ENCODE measurements around the gene FBXO11. TPM values are rescaled to one million over a fixed set of nuclear protein-coding genes. Genes with fewer than 3 reads are reported as not detected.

The FBXO11 gene
- total and polyA plus RNA-seq, 8 donors = 56.2 to 101 (median 89.2) TPM

GRCh38 chr2:47891369-47892337, 14.6 kb downstream of the FBXO11 start:
- intact Hi-C loops (cut with DNase I) = no loop called here
- TF ChIP-seq CTCF (IDR thresholded peaks at IDR 0.05) = no peak
- H3K27me3 ChIP-seq = no peaks in the 10 kb centered on the region
- no peak overlapping the region for H3K27ac ChIP-seq
- H3K4me1 ChIP-seq = peaks cover 18 to 77% of the 10 kb centered on the region in 2 donors
- H3K9me3 ChIP-seq = no peaks in the 10 kb centered on the region
- DNase-seq (no peak), ATAC-seq (no peak)
- no peak overlapping the region for H3K4me3 ChIP-seq
- peaks cover 0 to 5% of the 10 kb centered on the region in 2 donors for H3K36me3 ChIP-seq

- Histone ChIP-seq H3K27ac (no peak overlapping the region), H3K36me3 (peaks cover 0 to 5% of the 10 kb centered on the region in 2 donors), H3K4me3 (no peak overlapping the region), H3K4me1 (peaks cover 18 to 69% of the 10 kb centered on the region in 2 donors), H3K9me3 (no peaks in the 10 kb centered on the region), H3K27me3 (no peaks in the 10 kb centered on the region)
- DNase-seq (no peak), ATAC-seq (no peak)
- TF ChIP-seq CTCF (IDR thresholded peaks at IDR 0.05) = no peak
- intact Hi-C loops (cut with DNase I) = no loop called here
These were observed 15.5 kb downstream of the FBXO11 start for GRCh38 chr2:47890711-47891368.

DNA sequence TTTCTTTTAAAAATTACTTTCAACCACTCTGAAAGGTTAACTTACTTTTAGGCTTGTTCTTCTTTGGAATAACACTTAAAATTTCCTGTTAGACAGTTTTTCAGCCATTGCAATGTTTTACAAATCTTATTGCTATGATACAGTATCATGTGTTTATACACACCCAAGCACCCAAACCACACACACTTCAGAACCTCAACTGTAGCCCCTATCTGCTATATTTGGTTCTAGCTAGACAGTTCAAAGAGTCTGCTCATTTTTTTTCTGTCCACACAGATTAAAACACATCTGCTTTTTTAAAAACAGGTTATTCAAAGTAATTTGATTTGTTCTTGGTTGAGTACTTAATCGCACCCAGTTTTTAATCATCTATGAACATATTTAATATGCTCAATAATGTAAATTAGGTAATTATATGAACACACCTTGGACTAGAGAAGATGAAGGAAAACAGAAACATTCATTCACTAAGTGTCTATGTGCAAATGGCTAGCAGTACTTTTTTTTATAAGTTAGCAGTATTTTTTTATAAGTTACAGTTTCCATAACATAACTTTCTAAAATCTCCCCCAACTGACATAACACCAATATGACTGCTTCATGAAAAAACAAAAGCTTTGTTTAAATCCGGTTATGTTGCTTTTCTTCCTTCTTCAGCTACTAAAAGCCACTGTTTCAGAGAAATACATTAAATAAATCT, 17.6 kb downstream of the FBXO11 start:
- intact Hi-C loops (cut with DNase I) = no loop called here
- DNase-seq = peak in 1 of 4 donors; percentile 32
- no peak overlapping the region for H3K27ac ChIP-seq
- ATAC-seq = peak; percentile 86
- H3K27me3 ChIP-seq = no peaks in the 10 kb centered on the region
- no peaks in the 10 kb centered on the region for H3K9me3 ChIP-seq
- peaks cover 0 to 5% of the 10 kb centered on the region in 2 donors for H3K36me3 ChIP-seq
- no peak overlapping the region for H3K4me3 ChIP-seq
- H3K4me1 ChIP-seq = peaks cover 12 to 55% of the 10 kb centered on the region in 2 donors
- no peak for TF ChIP-seq CTCF (IDR thresholded peaks at IDR 0.05)

- Histone ChIP-seq H3K9me3 (no peaks in the 10 kb centered on the region), H3K36me3 (peaks cover 0 to 3% of the 10 kb centered on the region in 2 donors), H3K4me3 (no peak overlapping the region), H3K4me1 (peaks cover 0 to 17% of the 10 kb centered on the region in 2 donors), H3K27me3 (no peaks in the 10 kb centered on the region), H3K27ac (no peak overlapping the region)
- DNase-seq = no peak
- ATAC-seq = no peak
- no peak for TF ChIP-seq CTCF (IDR thresholded peaks at IDR 0.05)
- intact Hi-C loops (cut with DNase I) = no loop called here
These were observed 29.4 kb downstream of the FBXO11 start for GRCh38 chr2:47876912-47877311.

All from left lung (tissue), 10 donors.